Activated CD8-positive, alpha-beta T cell treated with anti-CD3 and anti-CD28 coated beads for 36 hours (primary cell): ENCODE results near the gene GAP43. TPM values are rescaled to one million over a fixed set of nuclear protein-coding genes. Genes with fewer than 3 reads are reported as not detected.

Source experiments
- ATAC-seq: fragments of 200-7000 bp; cut with Tn5 transposase; one replicate; pipeline ENCODE4 v1.10.0; 2021; ENCODE audit warnings: mild to moderate bottlenecking, moderate library complexity
- CTCF ChIA-PET: fragments of 350-600 bp; sonication (Branson Sonifier 250); formaldehyde crosslinking; loops from one replicate; lab custom pipeline; 2021; ENCODE audit warnings: antibody characterized with exemption; lab: Charles Lee
- POLR2A ChIA-PET: fragments of 350-600 bp; sonication (Branson Sonifier 250); formaldehyde crosslinking; loops from one replicate; lab custom pipeline; 2021; ENCODE audit warnings: antibody characterized with exemption; lab: Charles Lee
- DNase-seq: peaks from one replicate; pipeline ENCODE4 v3.0.0-alpha.2; 2020
- H3K27ac Mint-ChIP-seq: one replicate; pipeline ENCODE4 v1.8.0; 2021; ENCODE audit warnings: mild to moderate bottlenecking, mixed read lengths
- H3K27me3 Mint-ChIP-seq: one replicate; pipeline ENCODE4 v1.8.0; 2021; ENCODE audit warnings: mixed read lengths
- H3K36me3 Mint-ChIP-seq: one replicate; pipeline ENCODE4 v1.8.0; 2021; ENCODE audit warnings: low read depth, mixed read lengths
- H3K4me1 Mint-ChIP-seq: one replicate; pipeline ENCODE4 v1.8.0; 2021; ENCODE audit warnings: low read depth, mixed read lengths
- H3K4me3 Mint-ChIP-seq: one replicate; pipeline ENCODE4 v1.8.0; 2021; ENCODE audit warnings: mild to moderate bottlenecking, moderate library complexity, mixed read lengths
- H3K9me3 Mint-ChIP-seq: one replicate; pipeline ENCODE4 v1.8.0; 2021; ENCODE audit warnings: mixed read lengths
- CTCF ChIP-seq: fragments of 200-600 bp; IDR thresholded peaks from one replicate; pipeline ENCODE4 v1.8.0; 2022; ENCODE audit warnings: antibody characterized with exemption, mild to moderate bottlenecking
- intact Hi-C: fragments of 100-400 bp; cut with micrococcal nuclease; formaldehyde crosslinking; loops from one replicate; pipeline ENCODE4 v1.10.0; 2022
- total RNA-seq, 2 experiments: library from RNA; stranded (reverse); gene quantifications; one replicate each; pipeline ENCODE4 v1.2.3, GENCODE V29; 2021

Gene GAP43
- total RNA-seq, 2 experiments from 2014 or later = not detected

- Mint-ChIP-seq H3K36me3 (no peaks in the 10 kb centered on the region), H3K27ac (no peak overlapping the region), H3K4me1 (no peaks in the 10 kb centered on the region), H3K27me3 (no peaks in the 10 kb centered on the region), H3K4me3 (no peak overlapping the region), H3K9me3 (no peaks in the 10 kb centered on the region)
- CTCF ChIA-PET = interaction anchor here (0.8 to 1.9 kb wide), 2 partner anchors 21 to 480 kb away, joined by 3 to 8 read pairs; no protein-coding TSS in a partner anchor
- no peak for ATAC-seq
- POLR2A ChIA-PET = no interaction called here
- intact Hi-C loops = loop anchor here (10.0 kb wide), 2 partner anchors 117 to 613 kb away; no protein-coding TSS in a partner anchor
- no peak for DNase-seq
- no peak for TF ChIP-seq CTCF
Measured at GRCh38 chr3:115697263-115698053, 74.1 kb downstream of the GAP43 start.

- Mint-ChIP-seq H3K4me3 (no peak overlapping the region), H3K9me3 (no peaks in the 10 kb centered on the region), H3K36me3 (no peaks in the 10 kb centered on the region), H3K27ac (no peak overlapping the region), H3K27me3 (no peaks in the 10 kb centered on the region), H3K4me1 (no peaks in the 10 kb centered on the region)
- ChIA-PET POLR2A (no interaction called here), CTCF (interaction anchor here (1.9 kb wide), 1 partner anchor 481 kb away, joined by 8 read pairs; no protein-coding TSS in a partner anchor)
- DNase-seq (no peak), ATAC-seq (no peak)
- TF ChIP-seq CTCF = no peak
- intact Hi-C loops = loop anchor here (10.0 kb wide), 2 partner anchors 116 to 614 kb away; no protein-coding TSS in a partner anchor
Measured at GRCh38 chr3:115698851-115699591, 75.7 kb downstream of the GAP43 start.

GRCh38 chr3:115699706-115700105 is 76.4 kb downstream of the GAP43 start:
- no peak for TF ChIP-seq CTCF
- intact Hi-C loops = loop anchor here (10.0 kb wide), 2 partner anchors 115 to 615 kb away; no protein-coding TSS in a partner anchor
- CTCF ChIA-PET = interaction anchor here (1.6 kb wide), 1 partner anchor 115 kb away, joined by 5 read pairs; no protein-coding TSS in a partner anchor
- DNase-seq = no peak
- POLR2A ChIA-PET = no interaction called here
- Mint-ChIP-seq H3K4me1 (no peaks in the 10 kb centered on the region), H3K27me3 (peaks cover 3% of the 10 kb centered on the region), H3K9me3 (no peaks in the 10 kb centered on the region), H3K36me3 (no peaks in the 10 kb centered on the region), H3K4me3 (no peak overlapping the region), H3K27ac (no peak overlapping the region)
- ATAC-seq = no peak

GRCh38 chr3:115702598-115702997 is 79.3 kb downstream of the GAP43 start:
- no peaks in the 10 kb centered on the region for H3K9me3 Mint-ChIP-seq
- no peak overlapping the region for H3K4me3 Mint-ChIP-seq
- H3K27me3 Mint-ChIP-seq = peaks cover 4% of the 10 kb centered on the region
- DNase-seq = no peak
- no peaks in the 10 kb centered on the region for H3K36me3 Mint-ChIP-seq
- no peaks in the 10 kb centered on the region for H3K4me1 Mint-ChIP-seq
- H3K27ac Mint-ChIP-seq = no peak overlapping the region
- ChIA-PET CTCF (interaction anchor here (0.8 to 1.0 kb wide), 2 partner anchors 9 to 11 kb away, joined by 3 read pairs; no protein-coding TSS in a partner anchor), POLR2A (no interaction called here)
- intact Hi-C loops = no loop called here
- no peak for ATAC-seq
- no peak for TF ChIP-seq CTCF
